GF-D8 (cell line): ENCODE data around the gene CLASP1.
"Not testable (repeated sequence)": the region's sequence is repeated elsewhere in the genome, so short reads cannot be mapped to it uniquely, and the experiment has no call there.

Experiments used
- DNase-seq: peaks from one replicate; lab custom pipeline; 2025; lab: John Stamatoyannopoulos, UW

The CLASP1 gene

GRCh38 chr2:121649149-121649595 is at the start of gene CLASP1:
CLASP1 (minus strand) TSS chr2:121649462; CDS start chr2:121605895, 43,567 bp downstream.
- no peak for DNase-seq

GRCh38 chr2:121698318-121698930 is 49.2 kb upstream of the CLASP1 start:
- peak; percentile 26 for DNase-seq

- DNase-seq: no peak
Observed at GRCh38 chr2:121697108-121697631, 47.9 kb upstream of the CLASP1 start.

GRCh38 chr2:121696410-121696930 is 47.2 kb upstream of the CLASP1 start:
- no peak for DNase-seq

- no peak for DNase-seq
Observed at GRCh38 chr2:121695171-121695451, 45.8 kb upstream of the CLASP1 start.

GRCh38 chr2:121694398-121695170 is 45.3 kb upstream of the CLASP1 start:
- DNase-seq: no peak

- not testable (repeated sequence) for DNase-seq
Observed at GRCh38 chr2:121690572-121690971, 41.3 kb upstream of the CLASP1 start.

GRCh38 chr2:121690095-121690494 is 40.8 kb upstream of the CLASP1 start:
- DNase-seq: no peak

GRCh38 chr2:121689356-121689755 is 40.1 kb upstream of the CLASP1 start:
- no peak for DNase-seq

- DNase-seq: no peak
Observed at GRCh38 chr2:121688820-121689219, 39.6 kb upstream of the CLASP1 start.

GRCh38 chr2:121686902-121687301 is 37.6 kb upstream of the CLASP1 start:
- no peak for DNase-seq

GRCh38 chr2:121686218-121686617 is 37.0 kb upstream of the CLASP1 start:
- no peak for DNase-seq

- no peak for DNase-seq
Observed at GRCh38 chr2:121682396-121683298, 33.4 kb upstream of the CLASP1 start.

- DNase-seq: no peak
Observed at GRCh38 chr2:121677855-121678254, 28.6 kb upstream of the CLASP1 start.

- not testable (repeated sequence) for DNase-seq
Observed at GRCh38 chr2:121671621-121672020, 22.4 kb upstream of the CLASP1 start.

- DNase-seq: no peak
Observed at GRCh38 chr2:121670181-121670580, 20.9 kb upstream of the CLASP1 start.

- DNase-seq: no peak
Observed at GRCh38 chr2:121667618-121668017, 18.4 kb upstream of the CLASP1 start.

- no peak for DNase-seq
Observed at GRCh38 chr2:121666042-121666441, 16.8 kb upstream of the CLASP1 start.

GRCh38 chr2:121665504-121665903 is 16.2 kb upstream of the CLASP1 start:
- DNase-seq: no peak

GRCh38 chr2:121664713-121665112 is 15.5 kb upstream of the CLASP1 start:
- no peak for DNase-seq

- no peak for DNase-seq
Observed at GRCh38 chr2:121664086-121664485, 14.8 kb upstream of the CLASP1 start.

GRCh38 chr2:121663434-121663833 is 14.2 kb upstream of the CLASP1 start:
- no peak for DNase-seq
